Endothelial cell of umbilical vein (primary cell): Measurements from ENCODE around the gene FOCAD. TPM values are rescaled to one million over a fixed set of nuclear protein-coding genes. Genes with fewer than 3 reads are reported as not detected.

Experiments
- BruUV-seq: library from RNA; stranded (reverse); fragments of 400-500 nt; replicated peaks from 2 replicates; lab custom pipeline; 2021; lab: Mats Ljungman, UMichigan
- CTCF ChIA-PET: fragments of 300-600, 350-600 bp; sonication (Branson Sonifier 250); formaldehyde crosslinking; loops from one replicate; lab custom pipeline; 2021; ENCODE audit warnings: antibody characterized with exemption, inconsistent platforms; lab: Charles Lee
- POLR2A ChIA-PET: fragments of 300-600, 350-600 bp; sonication (Branson Sonifier 250); formaldehyde crosslinking; loops from one replicate; lab custom pipeline; 2021; ENCODE audit warnings: antibody characterized with exemption, inconsistent platforms; lab: Charles Lee
- DNase-seq: peaks from one replicate; pipeline ENCODE4 v3.0.0-alpha.2; 2011; ENCODE audit warnings: low read depth, low spot score
- FAIRE-seq: peaks from 2 replicates; lab custom pipeline; 2011; peaks lifted over from hg19 to GRCh38; lab: Jason Lieb, UNC
- H2AFZ ChIP-seq: 2 replicates; pipeline ENCODE4 v1.6.0; 2012; ENCODE audit warnings: low read depth, low read length, control low read depth, inconsistent platforms
- H3K27ac ChIP-seq: 2 replicates; pipeline ENCODE4 v1.5.1; 2011; ENCODE audit warnings: low read depth, mild to moderate bottlenecking, control low read depth, low read length, moderate library complexity; ENCODE audit not compliant: insufficient read depth
- H3K27me3 ChIP-seq, 2 experiments: 2 replicates each; pipeline versions ENCODE4 v1.6.0 to v1.6.1; 2011; ENCODE audit warnings: low read length in 2 of 2, mixed read lengths in 1 of 2; ENCODE audit not compliant: control insufficient read depth in 2 of 2, insufficient read depth in 2 of 2
- H3K36me3 ChIP-seq, 2 experiments: 2 replicates in 1 of 2; 3 replicates in 1 of 2; pipeline ENCODE4 v1.5.1; 2011; ENCODE audit warnings: low read length in 2 of 2, mild to moderate bottlenecking in 1 of 2, moderate library complexity in 1 of 2; ENCODE audit not compliant: control insufficient read depth in 2 of 2, insufficient read depth in 2 of 2; ENCODE audit errors: extremely low read depth in 1 of 2
- H3K4me1 ChIP-seq: 3 replicates; pipeline ENCODE4 v1.5.1; 2011; ENCODE audit warnings: mild to moderate bottlenecking, low read length; ENCODE audit not compliant: control insufficient read depth, insufficient read depth; ENCODE audit errors: extremely low read depth
- H3K4me2 ChIP-seq: 2 replicates; pipeline ENCODE4 v1.6.1; 2011; ENCODE audit warnings: low read length, control low read depth, mixed read lengths; ENCODE audit not compliant: insufficient read depth
- H3K4me3 ChIP-seq, 3 experiments: fragments of 200-600 bp in 1 of 3; sonication (generic), shearing (Covaris generic) in 1 of 3; replicated peaks in 1 of 3; 2 replicates each; pipeline ENCODE4 v1.5.1; 2011 to 2016; ENCODE audit warnings: control low read depth in 3 of 3, low read length in 3 of 3, mild to moderate bottlenecking in 2 of 3, inconsistent platforms in 1 of 3, low read depth in 1 of 3, moderate library complexity in 1 of 3; ENCODE audit not compliant: insufficient read depth in 1 of 3
- H3K79me2 ChIP-seq: 2 replicates; pipeline ENCODE4 v1.6.0; 2012; ENCODE audit warnings: low read length, inconsistent platforms; ENCODE audit not compliant: control insufficient read depth, insufficient read depth
- H3K9ac ChIP-seq: replicated peaks from 2 replicates; pipeline ENCODE3; 2011; ENCODE audit warnings: low read length, control low read depth; ENCODE audit not compliant: insufficient read depth; ENCODE audit errors: extremely low read depth
- H3K9me1 ChIP-seq: replicated peaks from 3 replicates; pipeline ENCODE4 v1.6.0; 2011; ENCODE audit warnings: mild to moderate bottlenecking, low read length; ENCODE audit not compliant: control insufficient read depth, insufficient read depth; ENCODE audit errors: extremely low read depth
- H3K9me3 ChIP-seq: replicated peaks from 2 replicates; pipeline ENCODE4 v1.5.1; 2012; ENCODE audit warnings: low read length, inconsistent platforms; ENCODE audit not compliant: control insufficient read depth, insufficient read depth
- H4K20me1 ChIP-seq: replicated peaks from 2 replicates; pipeline ENCODE3; 2011; ENCODE audit warnings: mild to moderate bottlenecking, low read length; ENCODE audit not compliant: control insufficient read depth, insufficient read depth; ENCODE audit errors: extremely low read depth
- EZH2 ChIP-seq: IDR thresholded peaks from 2 replicates; pipeline ENCODE4 v1.6.1; 2012; ENCODE audit warnings: borderline replicate concordance, low read depth, mild to moderate bottlenecking, moderate library complexity, low read length, inconsistent platforms; ENCODE audit not compliant: severe bottlenecking
- FOS ChIP-seq: IDR thresholded peaks from 2 replicates; pipeline ENCODE4 v1.6.1; 2011; ENCODE audit warnings: mild to moderate bottlenecking, low read length, moderate library complexity, borderline replicate concordance; ENCODE audit not compliant: insufficient read depth
- GATA2 ChIP-seq: IDR thresholded peaks from 2 replicates; pipeline ENCODE4 v1.7.0; 2011; ENCODE audit warnings: low read depth, mild to moderate bottlenecking, moderate library complexity, mixed read lengths, low read length; ENCODE audit not compliant: insufficient read length, insufficient read depth
- JUN ChIP-seq: IDR thresholded peaks from 2 replicates; pipeline ENCODE4 v1.6.1; 2011; ENCODE audit warnings: borderline replicate concordance, low read depth; ENCODE audit not compliant: insufficient read length, insufficient read depth
- MYC ChIP-seq: IDR thresholded peaks from one replicate; pipeline ENCODE4 v1.6.1; 2011; ENCODE audit warnings: mild to moderate bottlenecking, low read depth, low read length
- POLR2A ChIP-seq: IDR thresholded peaks from 2 replicates; pipeline ENCODE4 v1.6.1; 2012; ENCODE audit warnings: low read depth, mild to moderate bottlenecking, control low read depth, low read length
- POLR2AphosphoS5 ChIP-seq: IDR thresholded peaks from 2 replicates; pipeline ENCODE4 v1.6.1; 2012; ENCODE audit warnings: low read depth, mild to moderate bottlenecking, control low read depth, low read length, moderate library complexity; ENCODE audit not compliant: insufficient read depth
- dilution Hi-C: fragments of 300-500 bp; cut with MboI; formaldehyde crosslinking; loops from one replicate; pipeline ENCODE4 v1.15.0; 2019; ENCODE audit warnings: low sequenced_read_pairs; ENCODE audit not compliant: extremely low pct_ligation_motif_present
- intact Hi-C: fragments of 100-400 bp; cut with micrococcal nuclease; formaldehyde crosslinking; loops from one replicate; pipeline ENCODE4 v1.10.0; 2022
- polyA plus RNA-seq, 4 experiments: library from polyadenylated mRNA; depleted of rRNA in 3 of 4; stranded (reverse) in 3 of 4; unstranded in 1 of 4; fragments of >200 nt; gene quantifications; 2 replicates each; pipeline versions ENCODE4 v1.2.1 to v1.2.3, GENCODE V29; 2011 to 2012; ENCODE audit warnings: missing spikeins in 1 of 4
- total RNA-seq: library from RNA; stranded (reverse); gene quantifications from 2 replicates; pipeline ENCODE4 v1.2.3, GENCODE V29; 2021
- TF ChIP-seq, protein P1 (sequence below), 2 donors: IDR thresholded peaks; 1 replicate in 1 of 2; 2 replicates in 1 of 2; pipeline ENCODE4 v1.5.1; 2011; ENCODE audit warnings: low read length in 2 of 2, mild to moderate bottlenecking in 2 of 2, moderate library complexity in 2 of 2, control low read depth in 1 of 2, inconsistent platforms in 1 of 2, low read depth in 1 of 2; ENCODE audit not compliant: insufficient read depth in 1 of 2; ENCODE audit errors: extremely low read depth in 1 of 2
- TF ChIP-seq, protein P2 (sequence below): IDR thresholded peaks from 2 replicates; pipeline ENCODE4 v1.6.1; 2011; ENCODE audit not compliant: insufficient read depth, insufficient read length

The FOCAD gene
- total and polyA plus RNA-seq, 2 donors (not counting 3 experiments of a cell fraction or from before 2014, with no cell fraction given) = 26.7 to 66.9 TPM

DNA sequence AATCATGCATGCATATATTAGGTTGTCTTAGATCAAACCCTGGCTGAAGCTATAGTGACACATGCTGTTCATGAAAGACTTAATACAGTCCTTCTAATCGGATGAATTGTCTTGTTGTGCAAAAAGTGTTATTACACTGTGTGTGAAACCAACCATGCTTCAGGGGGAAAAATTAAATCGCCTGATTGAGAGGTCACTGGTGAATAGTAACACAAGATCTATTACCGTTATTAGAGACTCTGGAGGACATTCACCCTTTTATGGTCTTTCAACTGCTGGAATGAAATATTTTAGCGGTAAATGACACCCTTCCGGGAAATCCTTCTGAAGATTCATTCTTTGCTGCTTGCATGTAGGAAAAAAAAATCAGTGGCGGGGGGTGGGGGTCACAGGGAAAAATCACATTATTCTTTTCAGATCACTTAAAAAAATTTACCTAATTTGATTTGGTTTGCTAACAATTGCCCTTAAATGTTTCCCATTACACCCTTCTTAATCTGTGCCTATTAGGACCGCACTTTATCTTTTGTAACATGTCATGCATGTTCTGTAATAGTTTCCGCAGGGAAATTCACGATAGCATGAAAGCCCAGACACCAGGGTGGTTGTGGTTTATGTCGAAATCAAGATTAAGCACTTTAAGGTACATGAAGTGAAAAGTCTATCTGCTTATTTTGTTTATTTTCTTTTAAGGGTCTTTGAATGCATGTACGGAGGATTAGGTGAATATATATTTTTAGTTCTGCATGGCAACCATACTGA, 120.6 kb downstream of the FOCAD start:
- H3K27ac ChIP-seq = no peak overlapping the region
- no TSS peak for BruUV-seq
- no peak overlapping the region for H3K4me2 ChIP-seq
- dilution Hi-C loops = no loop called here
- POLR2A ChIA-PET = no interaction called here
- no peaks in the 10 kb centered on the region for H3K4me1 ChIP-seq
- no peaks in the 10 kb centered on the region for H3K9me3 ChIP-seq
- intact Hi-C loops = no loop called here
- H4K20me1 ChIP-seq = no peaks in the 10 kb centered on the region
- no peaks in the 10 kb centered on the region for H3K36me3 ChIP-seq
- H3K79me2 ChIP-seq = no peaks in the 10 kb centered on the region
- DNase-seq (no peak), FAIRE-seq (no peak)
- no peak overlapping the region for H2AFZ ChIP-seq
- CTCF ChIA-PET = no interaction called here
- TF ChIP-seq, protein P1, sequence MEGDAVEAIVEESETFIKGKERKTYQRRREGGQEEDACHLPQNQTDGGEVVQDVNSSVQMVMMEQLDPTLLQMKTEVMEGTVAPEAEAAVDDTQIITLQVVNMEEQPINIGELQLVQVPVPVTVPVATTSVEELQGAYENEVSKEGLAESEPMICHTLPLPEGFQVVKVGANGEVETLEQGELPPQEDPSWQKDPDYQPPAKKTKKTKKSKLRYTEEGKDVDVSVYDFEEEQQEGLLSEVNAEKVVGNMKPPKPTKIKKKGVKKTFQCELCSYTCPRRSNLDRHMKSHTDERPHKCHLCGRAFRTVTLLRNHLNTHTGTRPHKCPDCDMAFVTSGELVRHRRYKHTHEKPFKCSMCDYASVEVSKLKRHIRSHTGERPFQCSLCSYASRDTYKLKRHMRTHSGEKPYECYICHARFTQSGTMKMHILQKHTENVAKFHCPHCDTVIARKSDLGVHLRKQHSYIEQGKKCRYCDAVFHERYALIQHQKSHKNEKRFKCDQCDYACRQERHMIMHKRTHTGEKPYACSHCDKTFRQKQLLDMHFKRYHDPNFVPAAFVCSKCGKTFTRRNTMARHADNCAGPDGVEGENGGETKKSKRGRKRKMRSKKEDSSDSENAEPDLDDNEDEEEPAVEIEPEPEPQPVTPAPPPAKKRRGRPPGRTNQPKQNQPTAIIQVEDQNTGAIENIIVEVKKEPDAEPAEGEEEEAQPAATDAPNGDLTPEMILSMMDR (IDR thresholded peaks at IDR 0.05; ENCODE audit: extremely low read depth in 1 of 2, insufficient read depth in 1 of 2, low read depth in 1 of 2, low read length in 2 of 2) = no peak
- TF ChIP-seq EZH2 (no peak), JUN (no peak), POLR2AphosphoS5 (no peak), FOS (no peak), GATA2 (no peak), POLR2A (no peak), MYC (no peak)
- TF ChIP-seq, protein P2, sequence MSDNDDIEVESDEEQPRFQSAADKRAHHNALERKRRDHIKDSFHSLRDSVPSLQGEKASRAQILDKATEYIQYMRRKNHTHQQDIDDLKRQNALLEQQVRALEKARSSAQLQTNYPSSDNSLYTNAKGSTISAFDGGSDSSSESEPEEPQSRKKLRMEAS = no peak
- no peak overlapping the region for H3K9ac ChIP-seq
- no peaks in the 10 kb centered on the region for H3K9me1 ChIP-seq
- H3K4me3 ChIP-seq = no peak overlapping the region
- H3K27me3 ChIP-seq = no peaks in the 10 kb centered on the region
